Retina (tissue), 1 donor: Measurements from ENCODE around the gene STEAP4.
"Not testable (repeated sequence)": the region's sequence is repeated elsewhere in the genome, so short reads cannot be mapped to it uniquely, and the experiment has no call there.

Experiments
- DNase-seq: peaks from one replicate; pipeline ENCODE4 v3.0.0-alpha.2; 2016

The STEAP4 gene

GRCh38 chr7:88312061-88312663 lies 5.5 kb upstream of the STEAP4 start:
- DNase-seq, result no peak

DNA sequence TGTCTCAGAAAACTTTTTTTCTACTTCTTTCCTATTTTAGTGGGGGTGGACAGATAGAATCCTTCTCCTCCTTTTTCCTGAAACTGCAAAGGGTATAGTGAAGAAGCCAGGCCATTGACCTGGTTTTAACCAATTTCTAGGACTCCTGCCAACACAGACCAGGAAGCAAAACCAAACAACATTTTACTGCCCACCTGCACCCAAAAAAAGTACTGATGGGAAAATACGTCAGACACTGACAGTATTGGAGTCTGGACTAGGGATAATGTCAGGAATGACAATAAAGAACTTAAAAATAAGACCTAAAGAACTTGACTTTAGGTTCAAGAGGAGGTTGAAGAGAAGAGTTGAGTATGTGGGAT lies 5.0 kb upstream of the STEAP4 start:
- no peak for DNase-seq

- DNase-seq, result no peak
These were observed 4.4 kb upstream of the STEAP4 start for GRCh38 chr7:88310956-88311674.

DNA sequence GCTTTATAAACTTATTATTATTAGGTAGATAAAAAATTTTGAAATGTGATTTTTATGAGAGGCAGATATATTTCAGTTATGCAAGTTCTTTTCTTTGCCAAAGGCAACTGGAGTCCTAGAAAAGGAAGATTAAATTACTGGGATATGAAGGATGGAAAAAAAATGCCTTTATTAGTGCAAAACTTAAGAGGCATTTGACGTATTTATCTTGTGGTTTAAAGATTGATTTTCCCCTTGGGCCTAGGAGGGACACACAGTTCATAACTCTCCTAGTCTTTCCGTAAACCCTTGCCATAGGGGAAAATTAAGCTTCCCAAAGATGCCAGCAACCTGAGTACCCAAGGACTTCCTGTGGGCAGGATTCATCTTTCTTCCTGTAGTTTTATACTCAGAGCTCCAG lies 3.1 kb upstream of the STEAP4 start:
- DNase-seq, result no peak

DNA sequence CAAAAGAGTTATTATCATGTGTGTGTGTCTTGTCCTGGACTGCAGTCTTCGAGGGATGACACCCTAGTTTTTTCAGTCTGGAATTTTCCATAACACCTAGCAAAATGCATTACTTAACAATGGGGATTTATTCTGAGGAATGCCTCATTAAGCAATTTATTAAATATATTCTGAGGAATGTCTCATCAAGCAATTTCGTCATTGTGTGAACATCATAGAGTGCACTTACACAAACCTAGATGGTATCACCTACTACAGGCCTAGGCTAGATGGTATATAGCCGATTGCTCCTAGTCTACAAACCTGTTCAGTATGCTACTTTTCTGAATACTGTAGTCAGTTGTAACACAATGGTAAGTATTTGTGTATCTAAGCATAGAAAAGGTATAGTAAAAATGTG lies 1.1 kb upstream of the STEAP4 start:
- no peak for DNase-seq

DNA sequence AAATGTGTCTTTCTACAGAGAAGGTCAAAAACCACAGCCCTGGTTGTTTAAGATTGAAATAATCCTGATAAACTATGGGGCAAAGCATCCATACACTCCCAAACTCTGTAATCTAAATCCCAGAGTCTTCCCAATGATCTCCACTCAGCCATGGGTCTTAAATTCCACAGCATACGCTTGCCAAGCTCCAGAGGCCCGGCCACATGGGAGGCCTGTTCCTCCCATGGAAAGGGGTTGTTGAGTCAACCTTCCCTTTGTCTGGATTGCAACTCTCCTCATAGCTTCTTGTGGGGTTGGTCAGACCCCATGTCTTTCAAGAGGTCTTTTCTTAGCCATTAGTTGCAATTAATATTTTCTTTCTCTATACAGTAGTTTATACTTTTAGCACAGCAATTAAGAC lies 718 bp upstream of the STEAP4 start:
- no peak for DNase-seq

GRCh38 chr7:88305044-88305443 lies 1.6 kb downstream of the STEAP4 start:
- DNase-seq, result no peak

GRCh38 chr7:88302486-88302885 lies 4.2 kb downstream of the STEAP4 start:
- no peak for DNase-seq

- no peak for DNase-seq
These were observed 4.8 kb downstream of the STEAP4 start for GRCh38 chr7:88301924-88302323.

DNA sequence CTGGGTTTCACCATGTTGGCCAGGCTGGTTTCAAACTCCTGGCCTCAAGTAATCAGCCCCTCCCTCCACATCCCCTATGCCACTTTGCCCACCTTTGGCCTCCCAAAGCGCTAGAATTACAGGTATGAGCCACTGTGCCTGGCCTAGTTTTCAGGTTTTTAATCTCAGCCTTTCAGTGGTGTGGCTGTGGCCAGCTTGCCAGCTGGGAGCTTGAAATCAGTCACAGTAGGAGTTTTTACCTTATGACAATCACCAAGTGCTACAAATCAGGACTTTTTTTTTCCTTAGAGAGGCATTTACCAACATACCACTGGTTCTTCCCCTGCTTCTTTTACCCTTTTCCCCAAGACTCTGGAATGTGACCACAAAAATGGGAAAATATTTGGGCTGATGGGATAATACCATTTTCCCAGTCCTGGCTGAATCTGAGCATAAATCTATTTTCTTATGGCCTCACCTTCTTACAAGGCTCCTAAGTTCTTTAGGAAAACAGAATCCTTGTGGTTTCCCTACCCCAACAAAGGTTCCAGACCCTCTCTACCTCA lies 6.2 kb downstream of the STEAP4 start:
- DNase-seq, result no peak

- peak; percentile 25 for DNase-seq
These were observed 7.6 kb downstream of the STEAP4 start for GRCh38 chr7:88299126-88299525.

GRCh38 chr7:88293866-88294265 lies 12.8 kb downstream of the STEAP4 start:
- DNase-seq, result no peak

DNA sequence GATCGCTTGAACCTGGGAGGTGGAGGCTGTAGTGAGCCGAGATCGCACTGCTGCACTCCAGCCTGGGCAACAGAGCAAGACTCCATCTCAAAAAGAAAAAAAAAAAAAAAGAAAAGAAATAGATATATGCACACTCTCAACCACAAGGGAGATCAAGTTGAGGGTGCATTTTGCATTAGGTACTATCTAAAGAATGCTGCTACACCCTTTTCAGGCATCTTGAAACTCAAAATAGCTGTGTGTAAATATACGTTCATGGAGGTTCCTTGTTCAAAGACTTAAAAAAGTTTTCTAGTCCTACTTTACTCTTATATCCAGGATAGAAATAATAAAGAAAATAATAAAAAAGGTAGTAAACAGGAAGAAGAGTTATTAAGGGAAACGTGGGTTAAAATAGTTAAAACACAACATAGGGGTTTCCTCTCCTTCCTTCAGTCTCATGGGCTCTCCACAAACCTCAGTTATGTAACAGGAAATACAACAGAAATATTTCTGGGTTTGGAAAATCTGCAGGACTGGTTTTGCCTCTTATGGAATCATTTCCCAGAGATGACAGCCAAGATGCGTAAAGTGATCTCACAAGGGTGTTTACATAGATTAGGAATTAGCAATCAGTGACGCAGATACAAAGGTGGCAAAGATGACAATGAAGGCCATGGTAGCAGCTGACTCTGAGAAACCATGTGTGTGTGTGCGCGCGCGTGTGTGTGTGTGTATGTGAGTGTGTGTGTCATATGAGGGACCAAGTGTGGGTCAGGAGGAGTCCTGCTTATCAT lies 15.1 kb downstream of the STEAP4 start:
- DNase-seq, result no peak

DNA sequence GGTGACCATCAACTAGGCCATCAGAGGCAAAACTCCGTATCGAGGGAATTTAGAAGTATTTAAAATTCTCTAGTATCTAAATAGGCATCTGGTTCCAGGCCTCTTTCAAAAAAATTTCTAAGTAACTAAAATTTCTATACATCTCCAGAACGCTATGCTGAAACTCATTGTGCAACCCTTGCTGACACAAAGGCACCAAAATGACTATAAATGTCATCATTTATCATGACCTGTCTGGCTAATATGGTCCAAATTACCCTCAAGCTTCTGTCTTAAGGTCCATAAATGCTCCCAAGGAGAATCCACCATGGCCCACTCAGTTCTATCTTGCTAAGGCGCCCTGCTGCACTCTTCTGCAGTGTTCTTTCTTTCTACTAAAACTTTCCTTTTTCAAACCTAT lies 16.2 kb downstream of the STEAP4 start:
- no peak for DNase-seq

DNA sequence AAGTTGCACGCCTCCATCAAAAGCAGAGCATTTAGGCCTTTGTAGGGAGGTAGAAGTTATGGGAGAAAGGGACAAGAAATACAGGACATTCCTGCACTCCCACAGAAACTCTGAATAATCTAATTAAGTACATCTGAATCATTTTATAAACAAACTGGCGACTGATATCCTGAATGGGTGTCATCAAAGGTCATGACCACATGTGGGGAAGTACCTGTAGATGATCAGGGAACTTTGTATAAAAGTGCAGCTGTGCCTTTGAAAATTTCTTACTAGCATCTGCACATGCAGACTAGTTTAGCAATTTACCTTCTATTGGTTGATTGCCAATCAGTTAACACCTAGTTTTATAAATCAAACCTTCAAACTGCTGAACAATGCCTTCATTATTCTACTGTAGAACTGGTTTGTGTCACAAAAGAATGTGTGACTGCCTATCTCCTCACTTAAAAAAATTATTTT lies 17.1 kb downstream of the STEAP4 start:
- no peak for DNase-seq

GRCh38 chr7:88281749-88282148 lies 24.9 kb downstream of the STEAP4 start:
- DNase-seq, result no peak

DNA sequence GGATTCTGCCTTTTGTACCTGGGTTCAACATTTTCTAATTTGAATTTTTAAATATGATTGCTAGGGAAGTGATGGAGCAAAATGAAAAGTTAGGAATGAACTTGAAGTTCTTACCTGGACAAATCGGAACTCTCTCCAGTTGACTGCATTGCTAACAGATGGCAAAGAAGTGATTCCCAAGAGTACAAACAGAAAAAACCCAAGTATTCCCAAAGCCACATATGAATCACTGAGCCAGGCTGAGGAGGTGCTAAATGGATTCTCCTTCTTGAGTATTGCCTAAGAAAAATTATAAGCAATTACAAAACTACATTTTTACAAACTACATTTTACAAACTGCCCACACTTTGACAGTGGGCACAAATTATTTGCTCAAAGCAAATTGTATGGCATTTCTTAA lies 25.9 kb downstream of the STEAP4 start:
- no peak for DNase-seq

GRCh38 chr7:88279323-88279722 lies 27.4 kb downstream of the STEAP4 start:
- no peak for DNase-seq

DNA sequence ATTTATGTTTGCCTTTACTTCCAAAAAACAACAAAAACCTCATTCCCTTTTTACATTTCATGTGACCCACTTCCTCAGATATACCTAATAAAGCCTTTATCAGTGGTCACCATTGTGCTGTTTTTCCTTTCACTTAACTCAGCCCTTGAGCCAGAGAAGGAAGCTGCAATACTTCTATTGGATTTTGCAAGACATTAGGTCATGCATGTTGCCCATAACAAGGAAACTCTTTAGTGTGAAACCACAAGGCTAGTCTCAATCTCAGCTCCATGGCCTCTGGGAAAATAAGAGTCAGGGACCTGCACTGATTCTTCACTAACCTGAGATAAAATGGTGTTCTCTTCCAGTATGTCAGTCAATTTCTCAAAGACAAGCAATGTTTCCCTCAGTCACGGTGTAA lies 27.8 kb downstream of the STEAP4 start:
- DNase-seq, result no peak

DNA sequence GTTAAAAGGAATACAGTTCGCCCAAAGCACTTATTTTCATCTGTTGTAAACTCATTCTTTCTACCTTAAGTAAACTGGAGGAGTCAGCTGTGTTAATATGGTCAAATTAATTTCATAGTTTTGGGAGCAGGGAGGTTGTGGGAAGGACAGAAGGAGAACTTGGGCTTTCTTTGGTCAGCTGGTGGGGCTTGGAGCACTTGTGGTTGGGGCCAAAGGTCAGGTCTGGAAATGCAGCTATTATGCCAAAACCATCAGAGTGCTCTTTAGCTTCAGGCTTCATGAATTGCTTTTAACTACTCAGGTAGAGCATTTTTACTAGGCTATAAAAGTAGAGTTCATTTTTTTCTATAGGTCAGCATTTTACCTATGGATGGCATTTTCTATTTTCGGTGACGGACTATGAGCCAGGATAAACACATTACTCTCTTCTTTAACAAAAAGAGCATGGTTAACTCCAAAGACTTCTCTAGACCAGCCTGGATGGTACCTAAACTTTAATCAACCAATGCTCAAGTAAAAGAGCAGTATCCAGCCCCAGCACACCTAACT lies 30.0 kb downstream of the STEAP4 start:
- DNase-seq, result no peak

DNA sequence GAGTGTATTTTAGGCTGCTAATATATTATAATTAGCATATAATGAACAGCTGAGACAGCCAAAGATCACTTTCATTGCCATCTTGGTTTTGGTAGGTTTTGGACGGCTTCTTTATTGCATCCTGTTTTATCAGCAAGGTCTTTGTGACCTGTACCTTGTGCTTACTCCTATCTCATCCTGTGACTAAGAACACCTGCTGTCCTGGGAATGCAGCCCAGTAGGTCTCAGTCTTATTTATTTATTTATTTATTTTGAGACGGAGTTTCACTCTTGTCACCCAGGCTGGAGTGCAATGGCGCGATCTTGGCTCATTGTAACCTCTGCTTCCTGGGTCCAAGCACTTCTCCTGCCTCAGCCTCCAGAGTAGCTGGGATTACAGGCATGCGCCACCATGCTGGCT lies 31.8 kb downstream of the STEAP4 start:
- not testable (repeated sequence) for DNase-seq

DNA sequence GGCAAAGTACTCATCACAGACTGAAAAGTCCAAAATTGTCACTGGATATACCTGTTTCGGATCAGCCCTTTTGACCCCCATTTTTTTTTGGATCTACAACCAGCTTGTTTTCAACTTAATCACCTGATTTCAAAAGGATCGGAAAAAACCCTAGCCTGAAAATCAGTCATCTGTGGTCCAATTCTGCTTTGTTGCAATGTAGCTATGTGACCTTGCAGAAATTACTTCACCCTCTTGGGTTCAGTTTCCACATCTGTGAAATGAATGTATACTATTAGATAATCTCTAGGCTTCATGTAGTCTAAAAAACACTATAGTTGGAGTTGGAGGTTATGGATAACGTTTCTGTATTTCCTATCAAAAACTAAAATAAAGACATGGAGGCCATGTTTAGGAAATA lies 37.1 kb downstream of the STEAP4 start:
- DNase-seq, result no peak

GRCh38 chr7:88268858-88269257 lies 37.8 kb downstream of the STEAP4 start:
- DNase-seq, result no peak

- no peak for DNase-seq
These were observed 38.6 kb downstream of the STEAP4 start for GRCh38 chr7:88268051-88268450.
